NCI-H1092 treated with DMSO at 0.1 percent for 48 hours (cell line): ENCODE data around the gene MBNL1.
"Not testable (repeated sequence)": the region's sequence is repeated elsewhere in the genome, so short reads cannot be mapped to it uniquely, and the experiment has no call there.

Experiments used
- DNase-seq: peaks from one replicate; lab custom pipeline; 2025; lab: John Stamatoyannopoulos, UW

Gene MBNL1

DNA sequence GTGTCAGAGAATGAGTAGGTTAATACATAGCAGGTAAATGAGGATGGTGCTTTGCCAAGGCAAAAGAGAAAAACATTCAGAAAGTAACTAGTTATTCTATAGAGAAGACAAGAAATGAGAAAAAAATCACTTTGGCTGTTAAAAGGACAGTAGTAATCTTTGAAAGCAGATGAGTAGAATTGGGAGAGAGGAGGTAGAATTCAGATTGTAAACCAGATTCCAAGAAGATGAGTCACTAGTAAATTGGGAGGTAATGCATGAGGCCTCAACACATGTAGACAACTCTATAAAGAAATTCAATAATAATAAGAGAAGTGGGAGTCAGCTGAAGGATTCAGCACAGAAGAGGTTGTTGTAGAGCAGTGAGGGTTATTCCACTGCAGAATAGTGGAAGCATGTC is 81.4 kb downstream of the MBNL1 start:
- DNase-seq: no peak

DNA sequence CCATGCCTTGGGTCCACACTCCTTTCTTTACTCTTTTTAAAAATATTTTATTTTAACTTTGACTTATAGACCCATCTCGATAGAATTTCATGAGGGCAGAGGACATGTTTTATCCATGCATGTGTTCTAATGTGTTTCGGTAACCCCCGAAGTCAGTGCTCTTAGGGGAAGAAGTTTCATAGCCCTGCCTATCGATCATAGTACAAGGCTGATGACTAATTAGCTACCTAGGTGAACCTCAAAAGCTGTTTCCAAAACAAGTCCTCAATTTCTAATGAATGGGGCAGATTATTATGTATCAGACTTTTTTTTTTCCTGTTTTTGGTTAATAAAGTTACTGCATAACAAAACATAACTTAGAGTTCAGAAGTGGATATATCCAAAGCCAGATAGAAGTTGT is 82.0 kb downstream of the MBNL1 start:
- no peak for DNase-seq

DNA sequence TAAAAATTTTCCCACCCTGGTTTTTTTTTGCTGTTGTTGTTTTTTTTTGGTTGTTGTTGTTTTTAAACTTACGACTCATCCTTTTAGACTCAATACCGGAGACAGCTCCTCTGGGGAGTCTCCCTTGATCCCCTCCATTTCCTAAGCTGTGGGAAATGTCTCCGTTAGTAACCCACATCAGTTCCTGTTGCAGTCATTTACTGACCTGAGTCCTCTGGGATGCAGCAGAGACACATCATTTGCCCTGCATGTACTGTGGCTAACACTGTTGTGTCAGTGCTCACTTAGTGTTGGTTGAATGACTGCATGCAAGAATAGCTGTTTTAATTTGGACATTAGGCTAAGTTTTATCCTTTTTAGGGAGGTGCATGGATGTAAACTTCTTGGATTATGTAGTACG is 83.8 kb downstream of the MBNL1 start:
- no peak for DNase-seq

DNA sequence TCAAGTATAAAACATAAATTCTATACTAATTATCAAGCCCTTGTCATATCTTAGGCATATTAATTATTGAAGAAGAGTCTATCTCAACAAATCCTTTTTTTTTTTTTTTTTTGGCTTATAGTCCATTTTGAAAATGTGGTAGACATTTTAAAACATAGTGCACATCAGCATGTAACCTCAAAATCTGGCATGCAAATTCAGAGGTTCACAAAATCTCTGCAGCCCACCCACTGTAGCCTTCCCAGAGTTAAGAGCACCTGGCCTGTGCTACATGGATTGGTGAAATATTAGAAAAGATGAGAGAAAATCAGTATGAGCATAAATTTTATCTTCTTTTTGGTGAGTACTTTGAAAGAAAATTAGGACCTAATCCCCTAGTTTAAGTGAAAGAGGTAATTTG is 84.8 kb downstream of the MBNL1 start:
- DNase-seq: no peak

DNA sequence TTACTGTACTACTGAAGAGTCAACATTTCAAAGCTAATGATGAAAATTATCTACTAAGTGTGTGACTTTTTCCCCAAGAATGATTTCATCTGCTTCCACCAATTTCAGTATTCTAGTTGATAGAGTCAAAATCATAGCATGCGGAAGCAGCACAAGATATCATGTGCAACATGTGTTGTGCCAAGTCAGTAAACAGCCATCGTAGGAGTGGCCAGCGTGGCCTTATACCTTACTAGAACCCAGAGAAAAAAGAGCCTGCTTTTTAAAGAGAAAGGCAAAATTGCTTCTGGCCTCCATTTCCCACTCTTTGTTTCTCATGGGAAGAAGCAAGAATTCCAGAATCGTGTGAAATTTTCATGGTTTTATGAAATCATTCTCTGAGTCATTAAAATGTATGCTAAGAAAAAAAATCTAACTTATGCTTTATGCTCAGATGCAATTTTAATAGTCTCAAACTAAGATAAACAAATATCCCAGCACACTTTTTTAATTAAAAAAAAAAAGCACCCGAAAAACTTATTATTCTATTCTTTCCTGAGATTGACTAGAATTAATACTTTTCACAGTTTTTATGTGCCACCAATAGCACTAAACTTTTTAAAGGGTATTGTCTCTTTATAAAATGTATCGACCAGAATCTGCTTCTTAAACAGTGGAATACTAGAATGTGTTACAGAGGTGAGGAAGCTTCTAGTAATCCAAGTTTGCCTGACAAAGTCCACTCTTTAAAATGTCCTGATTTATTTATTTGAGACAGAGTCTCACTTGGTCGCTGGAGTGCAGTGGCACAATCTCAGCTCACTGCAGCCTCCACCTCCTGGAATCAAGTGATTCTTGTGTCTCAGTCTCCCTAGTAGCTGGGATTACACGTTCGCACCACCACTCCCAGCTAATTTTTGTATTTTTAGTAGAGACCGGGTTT is 87.3 kb downstream of the MBNL1 start:
- no peak for DNase-seq

DNA sequence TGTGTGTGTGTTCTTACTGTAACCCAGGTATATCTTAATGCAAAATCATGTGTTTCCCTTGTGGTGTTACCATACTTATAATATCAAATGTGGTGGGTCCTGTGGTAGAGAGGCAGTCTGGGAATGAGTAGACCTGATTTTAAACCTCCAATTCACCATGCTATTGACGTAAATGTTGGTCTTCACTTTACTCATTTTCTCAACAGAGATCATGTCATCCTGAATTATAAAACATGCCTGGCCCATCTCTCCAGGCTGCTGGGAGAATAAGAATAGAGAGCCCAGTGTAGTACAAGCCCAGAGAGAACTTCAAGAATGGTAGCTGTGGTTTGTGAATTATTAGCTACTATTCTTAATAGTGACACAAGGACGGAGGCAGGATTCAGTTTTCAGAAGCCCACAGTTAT is 88.1 kb downstream of the MBNL1 start:
- no peak for DNase-seq

DNA sequence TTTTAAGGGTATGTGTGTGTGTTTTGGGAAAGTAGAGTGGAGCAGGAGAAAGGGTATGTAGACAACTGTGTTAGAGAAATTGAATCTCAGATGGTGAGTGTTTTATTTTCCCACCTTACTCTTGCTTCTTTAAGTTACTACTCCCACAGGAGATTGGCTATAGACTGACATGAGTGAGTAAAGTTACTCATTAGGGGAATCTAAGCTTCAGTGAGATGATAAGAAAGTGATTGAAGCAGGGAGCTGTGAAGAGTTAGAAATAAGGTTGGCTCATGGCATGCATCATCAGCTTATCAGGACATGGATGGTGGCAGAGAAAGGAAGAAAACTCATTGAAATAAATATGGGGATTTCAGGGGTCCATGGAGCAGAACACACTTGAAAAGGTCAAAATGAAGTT is 88.9 kb downstream of the MBNL1 start:
- DNase-seq: no peak

DNA sequence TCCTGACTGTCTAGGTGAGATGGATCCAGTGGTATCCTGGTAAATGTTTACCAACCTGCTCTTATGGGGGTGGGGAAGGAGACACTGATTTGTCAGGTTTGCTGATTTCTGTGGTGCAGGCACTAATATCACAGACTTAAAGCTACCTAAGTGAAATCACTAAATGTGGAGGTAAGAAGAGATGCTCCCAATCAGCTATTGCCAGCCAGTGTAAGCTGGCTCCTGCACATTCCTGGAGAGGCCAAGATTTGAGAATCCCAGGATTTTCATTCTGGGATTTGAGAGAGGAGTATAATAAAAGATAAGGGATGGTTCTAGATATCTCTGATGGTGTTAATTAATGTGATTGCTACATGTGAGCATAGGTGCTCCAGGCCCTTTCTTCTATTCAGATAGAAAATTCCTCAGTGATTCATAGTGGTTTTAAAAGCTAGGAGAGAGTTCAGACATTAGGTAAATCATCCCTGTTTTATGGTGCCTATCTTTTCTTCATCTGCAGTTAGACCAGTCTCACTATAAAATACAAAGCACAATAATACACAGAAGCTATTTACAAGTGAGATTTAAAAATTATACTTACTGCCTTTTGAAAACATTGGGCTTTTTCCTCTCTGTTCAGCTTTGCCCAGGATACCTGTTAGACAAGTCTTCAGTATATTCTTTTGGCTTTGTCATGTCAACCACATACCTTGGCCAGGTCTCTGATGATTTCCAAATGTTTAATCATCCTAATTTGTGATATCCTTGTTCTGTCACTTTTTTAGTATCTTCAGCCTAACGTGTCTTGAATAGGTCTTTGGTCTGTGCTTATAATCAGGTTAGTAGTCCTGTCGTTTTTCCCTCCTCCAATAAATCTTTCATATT is 90.9 kb downstream of the MBNL1 start:
- DNase-seq: no peak

DNA sequence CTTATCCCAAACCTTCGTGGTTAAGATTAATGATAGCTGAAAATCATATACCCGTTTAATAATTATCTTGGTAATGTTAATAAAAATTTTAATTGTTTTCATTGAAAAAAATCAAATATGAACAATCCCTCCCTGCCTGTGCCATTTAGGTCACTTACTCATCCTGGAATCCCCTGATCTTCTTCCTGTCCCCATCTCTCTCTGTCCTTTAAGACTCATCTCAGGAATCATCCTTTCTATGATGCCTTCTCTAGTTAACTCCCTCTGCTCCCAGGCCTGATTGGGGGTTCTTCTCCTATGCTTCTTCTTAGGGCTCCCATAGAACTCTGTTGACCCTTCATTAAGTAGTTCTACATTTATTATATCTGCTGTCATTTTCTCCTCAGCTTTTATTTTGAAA is 91.6 kb downstream of the MBNL1 start:
- no peak for DNase-seq

DNA sequence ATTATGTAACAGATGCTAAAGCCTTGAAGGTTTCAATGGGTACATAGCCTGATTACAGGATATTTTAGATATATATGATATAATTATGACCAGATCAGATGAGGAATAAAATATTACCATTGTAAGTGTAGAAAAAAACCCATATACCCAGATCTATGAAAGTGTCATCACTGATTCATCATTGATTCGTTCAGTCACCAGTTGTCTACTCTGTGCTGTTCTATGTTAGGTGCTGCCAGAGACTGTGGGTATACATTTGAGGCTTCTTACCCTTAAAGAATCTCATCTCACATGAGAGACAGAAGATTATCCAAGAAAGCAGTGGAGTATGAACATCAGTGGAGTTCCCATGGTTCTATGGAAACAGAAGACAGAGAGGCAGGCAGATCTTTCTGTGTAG is 92.2 kb downstream of the MBNL1 start:
- no peak for DNase-seq

DNA sequence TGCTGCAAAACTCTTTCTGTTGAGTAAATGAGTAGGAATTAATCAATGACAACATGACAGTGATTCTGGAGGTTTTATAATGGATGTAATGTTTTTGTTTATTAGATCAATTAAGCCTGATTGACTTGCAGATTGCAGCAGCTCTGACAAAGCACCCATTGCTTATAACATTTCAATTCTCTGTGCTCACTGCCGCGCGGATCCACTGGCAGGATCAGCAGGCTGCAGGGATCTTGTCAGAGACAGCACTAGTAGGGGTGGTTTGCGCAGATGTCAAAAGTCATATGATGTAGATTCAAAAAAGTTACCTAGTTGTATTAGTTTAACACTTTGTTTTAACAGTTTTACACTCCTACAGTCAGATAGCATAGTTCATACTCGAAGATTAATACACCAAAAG is 93.4 kb downstream of the MBNL1 start:
- no peak for DNase-seq

DNA sequence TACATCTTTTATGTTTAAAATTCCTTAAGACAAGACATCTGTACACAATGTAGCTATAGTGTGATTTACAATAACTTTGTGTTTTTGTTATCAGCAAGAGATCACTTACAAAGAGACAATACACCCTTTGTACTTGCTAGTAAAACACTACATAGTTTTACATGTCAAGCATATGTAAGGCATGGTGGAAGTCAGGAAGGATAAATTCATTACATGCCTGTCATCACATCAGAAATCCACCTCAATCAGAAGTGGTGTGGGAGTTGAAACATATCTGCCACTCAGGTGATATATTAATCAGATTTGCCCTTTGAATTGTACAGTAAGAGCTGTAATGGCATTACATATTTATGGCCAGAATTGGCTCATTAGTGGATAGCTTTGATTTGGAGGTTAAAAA is 95.5 kb downstream of the MBNL1 start:
- no peak for DNase-seq

DNA sequence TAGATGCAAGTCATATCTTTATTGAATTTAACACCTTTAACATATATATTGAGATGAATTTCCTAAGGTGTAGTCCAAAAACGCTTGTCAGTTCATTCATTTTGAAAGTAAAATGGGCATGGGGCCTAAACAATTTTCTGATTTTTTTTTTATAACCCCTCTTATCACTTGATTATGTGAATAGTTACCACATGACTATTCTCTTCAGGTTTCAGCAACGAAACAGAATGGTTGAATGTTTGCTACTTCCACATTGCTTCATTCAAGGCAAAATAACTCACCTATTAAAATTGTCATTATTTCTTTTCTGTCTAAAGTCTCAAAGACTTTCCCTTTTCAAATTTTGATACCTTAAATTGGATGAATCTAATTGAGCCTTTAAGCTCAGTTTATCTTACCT is 96.4 kb downstream of the MBNL1 start:
- DNase-seq: no peak

DNA sequence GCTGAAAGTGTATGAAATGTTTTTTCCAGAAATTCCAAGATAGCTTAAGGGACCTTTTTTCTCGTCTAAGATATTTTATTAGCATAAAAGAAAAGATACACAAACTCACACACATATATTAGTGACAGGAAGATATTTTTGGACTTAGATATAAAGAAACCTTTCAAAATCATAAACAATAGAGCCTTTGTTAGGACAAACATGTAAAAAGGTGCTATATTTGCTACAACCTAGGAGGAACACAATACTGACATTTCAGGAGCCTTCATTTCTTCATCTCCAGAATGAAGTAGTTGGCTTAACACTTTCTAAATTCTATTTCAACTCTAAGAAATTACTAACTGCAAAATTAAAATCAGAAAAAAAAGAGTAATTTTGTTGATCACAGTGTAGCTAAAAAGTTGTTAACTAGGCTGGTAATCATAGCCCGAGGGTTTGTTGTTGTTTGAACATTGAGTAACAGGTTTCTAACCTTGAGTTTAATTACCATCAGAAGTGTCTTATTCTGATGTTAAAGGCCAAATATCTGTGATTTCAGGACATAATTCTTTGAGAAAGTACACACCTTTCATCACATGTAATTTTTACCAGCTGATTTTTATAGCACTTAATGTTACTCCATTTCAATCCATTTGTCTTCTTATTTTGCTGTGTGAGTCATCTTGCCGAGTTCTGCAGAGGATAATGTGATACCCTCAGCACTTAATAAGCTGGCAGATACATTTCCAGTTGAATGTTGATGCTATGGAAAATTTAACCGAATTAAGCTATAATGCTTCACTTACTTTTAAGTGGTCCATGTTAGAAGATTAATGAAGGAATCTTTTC is 97.3 kb downstream of the MBNL1 start:
- DNase-seq: no peak

DNA sequence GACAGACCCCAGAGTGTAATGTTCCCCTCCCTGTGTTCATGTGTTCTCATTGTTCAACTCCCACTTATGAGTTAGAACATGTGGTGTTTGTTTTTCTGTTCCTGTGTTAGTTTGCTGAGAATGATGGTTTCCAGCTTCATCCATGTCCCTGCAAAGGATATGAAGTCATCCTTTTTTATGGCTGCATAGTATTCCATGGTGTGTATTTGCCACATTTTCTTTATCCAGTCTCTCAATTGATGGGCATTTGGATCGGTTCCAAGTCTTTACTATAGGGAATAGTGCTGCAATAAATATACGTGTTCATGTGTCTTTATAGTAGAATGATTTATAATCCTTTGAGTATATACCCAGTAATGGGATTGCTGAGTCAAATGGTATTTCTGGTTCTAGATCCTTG is 98.5 kb downstream of the MBNL1 start:
- DNase-seq: not testable (repeated sequence)

DNA sequence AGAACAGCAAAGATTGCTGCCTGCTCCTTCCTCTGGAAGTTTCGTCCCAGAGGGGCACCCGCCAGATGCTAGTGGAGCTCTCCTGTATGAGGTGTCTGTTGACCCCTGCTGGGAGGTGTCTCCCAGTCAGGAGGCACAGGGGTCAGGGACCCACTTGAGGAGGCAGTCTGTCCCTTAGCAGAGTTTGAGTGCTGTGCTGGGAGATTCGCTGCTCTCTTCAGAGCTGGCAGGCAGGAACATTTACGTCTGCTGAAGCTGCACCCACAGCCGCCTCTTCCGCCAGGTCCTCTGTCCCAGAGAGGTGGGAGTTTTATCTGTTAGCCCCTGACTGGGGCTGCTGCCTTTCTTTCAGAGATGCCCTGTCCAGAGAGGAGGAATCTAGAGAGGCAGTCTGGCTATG is 103.9 kb downstream of the MBNL1 start:
- not testable (repeated sequence) for DNase-seq

DNA sequence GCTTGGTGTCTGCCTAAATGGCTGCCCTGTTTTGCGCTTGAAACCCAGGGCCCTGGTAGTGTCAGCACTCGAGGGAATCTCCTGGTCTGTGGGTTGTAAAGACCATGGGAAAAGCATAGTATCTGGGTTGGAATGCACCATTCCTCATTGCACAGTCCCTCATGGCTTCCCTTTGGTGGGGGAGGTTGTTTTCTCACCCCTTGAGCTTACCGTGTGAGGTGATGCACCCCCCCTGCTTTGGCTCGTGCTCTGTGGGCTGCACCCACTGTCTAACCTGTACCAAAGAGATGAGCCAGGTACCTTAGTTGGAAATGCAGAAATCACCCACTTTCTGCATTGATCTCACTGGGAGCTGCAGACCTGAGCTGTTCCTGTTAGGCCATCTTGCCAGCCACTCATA is 104.7 kb downstream of the MBNL1 start:
- DNase-seq: no peak

DNA sequence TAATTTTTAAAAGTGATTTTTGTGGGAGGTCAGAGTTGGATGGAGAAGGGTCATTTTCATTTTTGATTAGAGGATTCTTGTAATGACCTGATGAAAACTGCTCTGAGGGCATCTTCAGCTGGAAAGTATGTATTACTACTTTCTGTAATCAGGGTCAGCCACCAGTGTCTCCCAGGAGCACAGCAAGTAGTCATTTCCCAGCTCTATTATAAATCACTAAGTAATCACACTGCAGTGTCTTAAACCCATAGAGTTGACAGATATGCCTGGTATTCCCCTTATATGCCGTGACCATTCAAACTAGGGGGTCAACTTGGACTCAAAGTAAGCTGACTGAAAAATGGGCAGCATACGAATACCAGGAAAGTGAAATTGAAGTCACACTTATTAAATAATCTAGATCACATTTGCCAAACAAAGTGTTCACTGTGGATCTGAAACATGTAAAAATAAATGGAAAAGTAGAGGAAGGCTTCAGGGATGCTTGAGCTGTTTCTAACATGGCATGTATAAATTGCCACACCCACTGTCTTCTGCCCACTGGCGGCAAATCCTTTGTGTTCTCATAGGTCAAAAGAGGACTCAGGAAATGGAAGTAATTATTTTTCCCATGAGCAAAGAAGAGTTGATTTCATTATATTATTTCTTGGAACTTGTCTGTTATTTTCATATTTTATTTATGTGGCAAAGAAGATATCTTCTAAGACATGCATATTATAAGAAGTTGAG is 105.7 kb downstream of the MBNL1 start:
- DNase-seq: no peak

DNA sequence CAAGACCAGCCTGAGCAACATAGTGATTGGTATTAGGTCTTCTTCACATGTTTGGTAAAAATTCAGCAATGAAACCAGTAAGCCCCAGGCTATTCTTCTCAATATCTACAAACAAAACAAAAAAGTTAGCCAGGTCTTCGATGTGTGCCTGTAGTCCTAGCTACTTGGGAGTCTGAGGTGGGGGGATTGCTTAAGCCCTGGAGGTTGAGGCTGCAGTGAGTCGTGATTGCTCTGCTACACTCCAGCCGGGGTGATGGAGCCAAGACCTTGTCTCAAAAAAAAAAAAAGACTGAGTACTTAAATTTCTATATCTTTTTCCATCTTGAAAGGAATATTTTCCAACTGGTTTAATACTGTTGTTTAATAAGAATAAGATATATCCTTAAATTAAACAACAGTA is 106.8 kb downstream of the MBNL1 start:
- DNase-seq: no peak

DNA sequence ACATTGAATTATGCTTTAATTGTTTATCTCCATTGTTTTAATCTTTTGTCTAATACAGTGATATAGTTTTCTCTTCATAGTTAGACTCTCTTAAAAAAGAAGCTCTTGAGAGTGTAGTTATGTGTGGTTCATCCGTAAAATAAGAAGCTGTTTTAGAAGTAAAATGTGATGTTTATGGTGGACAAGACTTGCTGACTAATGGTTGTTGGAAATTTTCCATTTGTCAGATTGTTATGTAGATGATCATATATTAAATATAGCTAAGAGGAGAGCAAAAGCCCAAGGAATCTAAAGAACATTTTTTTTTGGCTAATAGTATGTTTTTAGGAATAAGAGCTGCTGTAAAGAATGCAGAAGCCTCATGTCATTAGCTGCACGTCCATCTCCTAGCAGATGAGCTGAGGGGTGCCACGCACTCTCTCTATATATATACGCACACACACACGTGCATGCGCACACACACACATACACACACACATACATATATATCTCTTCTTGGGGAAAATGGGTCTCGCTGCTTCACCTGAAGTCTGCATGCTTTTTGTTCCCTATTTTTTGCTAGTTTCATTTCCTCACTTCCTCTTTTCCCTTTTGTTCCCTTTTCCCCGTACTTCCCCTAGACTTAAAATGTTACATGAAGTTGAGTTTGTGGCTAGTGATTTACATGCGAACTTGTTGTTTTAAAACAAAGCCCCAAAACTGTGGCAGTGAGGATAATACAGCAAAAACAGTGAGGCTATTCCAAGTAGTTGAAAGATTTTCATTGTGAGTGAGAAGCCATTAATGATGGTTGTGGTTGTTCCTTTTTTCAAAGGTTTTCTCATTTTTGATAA is 107.8 kb downstream of the MBNL1 start:
- DNase-seq: no peak

DNA sequence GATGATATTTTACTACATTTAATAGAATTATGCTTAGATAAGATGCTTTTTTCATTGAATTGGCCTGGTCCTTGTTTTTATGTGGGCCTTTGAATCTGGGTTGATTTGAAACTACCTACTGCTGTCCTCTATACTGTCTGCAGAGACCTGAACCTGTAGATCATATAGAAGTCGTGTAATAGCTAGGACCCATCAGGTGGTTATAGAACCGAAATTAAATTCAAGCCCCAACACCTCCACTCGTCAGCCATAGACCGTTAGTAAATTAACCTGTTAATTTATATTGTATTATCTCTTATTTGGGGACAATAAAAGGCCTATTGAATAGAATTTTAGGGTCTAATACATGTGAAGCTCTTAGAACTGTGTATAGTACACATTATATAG is 108.4 kb downstream of the MBNL1 start:
- no peak for DNase-seq
